Endometrium (tissue), 2 donors: ENCODE data around the gene MAML3.
A peak's percentile ranks its signal among the peaks of the same experiment; 100 is the strongest.

Experiments
- FAIRE-seq: peaks from 2 replicates; lab custom pipeline; 2012; peaks lifted over from hg19 to GRCh38; lab: Jason Lieb, UNC
- donor health status: control.
- donor health status: control.

The MAML3 gene

GRCh38 chr4:139921429-139922184 lies 232.4 kb downstream of the MAML3 start:
- no peak for FAIRE-seq

- FAIRE-seq: no peak
These were observed 233.4 kb downstream of the MAML3 start for GRCh38 chr4:139920486-139921002.

GRCh38 chr4:139919521-139919920 lies 234.5 kb downstream of the MAML3 start:
- FAIRE-seq: peak; percentile 96

- FAIRE-seq: no peak
These were observed 235.0 kb downstream of the MAML3 start for GRCh38 chr4:139919004-139919403.

GRCh38 chr4:139918591-139918990 lies 235.4 kb downstream of the MAML3 start:
- FAIRE-seq: no peak

- FAIRE-seq: no peak
These were observed 236.1 kb downstream of the MAML3 start for GRCh38 chr4:139917896-139918295.

- no peak for FAIRE-seq
These were observed 237.9 kb downstream of the MAML3 start for GRCh38 chr4:139916041-139916440.

GRCh38 chr4:139915037-139915436 lies 238.9 kb downstream of the MAML3 start:
- no peak for FAIRE-seq

- peak; percentile 72 for FAIRE-seq
These were observed 239.9 kb downstream of the MAML3 start for GRCh38 chr4:139913995-139914598.

GRCh38 chr4:139913398-139913990 lies 240.5 kb downstream of the MAML3 start:
- no peak for FAIRE-seq

- FAIRE-seq: no peak
These were observed 241.5 kb downstream of the MAML3 start for GRCh38 chr4:139912445-139912844.

- FAIRE-seq: no peak
These were observed 243.9 kb downstream of the MAML3 start for GRCh38 chr4:139910106-139910505.

GRCh38 chr4:139908636-139909437 lies 245.1 kb downstream of the MAML3 start:
- FAIRE-seq: no peak

- no peak for FAIRE-seq
These were observed 246.8 kb downstream of the MAML3 start for GRCh38 chr4:139907001-139907809.

GRCh38 chr4:139905489-139905888 lies 248.5 kb downstream of the MAML3 start:
- no peak for FAIRE-seq

GRCh38 chr4:139904406-139904805 lies 249.6 kb downstream of the MAML3 start:
- FAIRE-seq: no peak

- no peak for FAIRE-seq
These were observed 250.1 kb downstream of the MAML3 start for GRCh38 chr4:139903845-139904244.

- FAIRE-seq: peak; percentile 50
These were observed 251.4 kb downstream of the MAML3 start for GRCh38 chr4:139902321-139903320.

GRCh38 chr4:139901531-139902320 lies 252.3 kb downstream of the MAML3 start:
- FAIRE-seq: peak; percentile 87
